WTC11 (cell line): ENCODE data around the gene FEV. TPM values are rescaled to one million over a fixed set of nuclear protein-coding genes. Genes with fewer than 3 reads are reported as not detected.

Experiments
- ATAC-seq: fragments of 200-7000 bp; cut with Tn5 transposase; 2 replicates; pipeline ENCODE4 v1.10.0; 2021; ENCODE audit warnings: mild to moderate bottlenecking, moderate library complexity
- CTCF ChIA-PET: fragments of 300-600 bp; sonication (Branson Sonifier 250); formaldehyde crosslinking; loops from one replicate; lab custom pipeline; 2021; ENCODE audit warnings: antibody characterized with exemption; lab: Charles Lee
- POLR2A ChIA-PET: fragments of 350-600 bp; sonication (Branson Sonifier 250); formaldehyde crosslinking; loops from one replicate; lab custom pipeline; 2021; ENCODE audit warnings: antibody characterized with exemption; lab: Charles Lee
- DNase-seq: peaks from one replicate; pipeline ENCODE4 v3.0.0; 2021; ENCODE audit warnings: low spot score
- H3K27ac Mint-ChIP-seq: 2 replicates; pipeline ENCODE4 v1.8.0; 2021; ENCODE audit warnings: mixed read lengths
- H3K27me3 Mint-ChIP-seq: 2 replicates; pipeline ENCODE4 v1.8.0; 2021; ENCODE audit warnings: low read depth, mild to moderate bottlenecking, moderate library complexity, mixed read lengths
- H3K36me3 Mint-ChIP-seq: 2 replicates; pipeline ENCODE4 v1.8.0; 2021; ENCODE audit warnings: mixed read lengths
- H3K4me1 Mint-ChIP-seq: 2 replicates; pipeline ENCODE4 v1.8.0; 2022; ENCODE audit warnings: mixed read lengths
- H3K4me3 Mint-ChIP-seq: 2 replicates; pipeline ENCODE4 v1.8.0; 2021; ENCODE audit warnings: mild to moderate bottlenecking, moderate library complexity, mixed read lengths
- H3K9me3 Mint-ChIP-seq: 2 replicates; pipeline ENCODE4 v1.8.0; 2021; ENCODE audit warnings: mixed read lengths
- EMX1 ChIP-seq: fragments of 250-450 bp; sonication (Bioruptor Pico); IDR thresholded peaks from 2 replicates; pipeline ENCODE4 v1.8.0; 2021; ENCODE audit warnings: mild to moderate bottlenecking
- GRHL2 ChIP-seq: fragments of 250-450 bp; sonication (Bioruptor Pico); IDR thresholded peaks from 2 replicates; pipeline ENCODE4 v1.8.0; 2022; ENCODE audit warnings: mild to moderate bottlenecking, moderate library complexity; ENCODE audit not compliant: insufficient replicate concordance, severe bottlenecking
- PRRX2 ChIP-seq: fragments of 250-450 bp; sonication (Bioruptor Pico); IDR thresholded peaks from 2 replicates; pipeline ENCODE4 v1.8.0; 2021; ENCODE audit warnings: mild to moderate bottlenecking
- ZNF263 ChIP-seq: sonication (generic); formaldehyde crosslinking; IDR thresholded peaks from 2 replicates; pipeline ENCODE4 v1.8.1; 2022; ENCODE audit warnings: low read depth, mild to moderate bottlenecking, moderate library complexity, missing genetic modification reagents
- total RNA-seq: library from RNA; stranded (reverse); gene quantifications from 3 replicates; pipeline ENCODE4 v1.2.3, GENCODE V29; 2021
- TF ChIP-seq, protein P1 (sequence below): sonication (generic); formaldehyde crosslinking; IDR thresholded peaks from 2 replicates; pipeline ENCODE4 v1.8.0; 2023; ENCODE audit warnings: missing genetic modification reagents
- TF ChIP-seq, protein P2 (sequence below): sonication (generic); formaldehyde crosslinking; IDR thresholded peaks from 2 replicates; pipeline ENCODE4 v1.8.1; 2022; ENCODE audit warnings: low read depth, mild to moderate bottlenecking, moderate library complexity, missing genetic modification reagents, borderline replicate concordance
- TF ChIP-seq, protein P3 (sequence below): sonication (generic); formaldehyde crosslinking; IDR thresholded peaks from 2 replicates; pipeline ENCODE4 v1.8.1; 2023; ENCODE audit warnings: mild to moderate bottlenecking, missing genetic modification reagents
- TF ChIP-seq, protein P4 (sequence below): sonication (generic); formaldehyde crosslinking; IDR thresholded peaks from 2 replicates; pipeline ENCODE4 v1.8.1; 2022; ENCODE audit warnings: mild to moderate bottlenecking, missing genetic modification reagents, moderate library complexity, borderline replicate concordance
- TF ChIP-seq, protein P5 (sequence below): sonication (generic); formaldehyde crosslinking; IDR thresholded peaks from 2 replicates; pipeline ENCODE4 v1.8.0; 2023; ENCODE audit warnings: missing genetic modification reagents, mild to moderate bottlenecking, borderline replicate concordance
- TF ChIP-seq, protein P6 (sequence below): fragments of 250-450 bp; sonication (Bioruptor Pico); IDR thresholded peaks from 2 replicates; pipeline ENCODE4 v1.8.0; 2021; ENCODE audit warnings: mild to moderate bottlenecking

Gene FEV
- total RNA-seq, 1 experiment from 2014 or later = not detected

DNA sequence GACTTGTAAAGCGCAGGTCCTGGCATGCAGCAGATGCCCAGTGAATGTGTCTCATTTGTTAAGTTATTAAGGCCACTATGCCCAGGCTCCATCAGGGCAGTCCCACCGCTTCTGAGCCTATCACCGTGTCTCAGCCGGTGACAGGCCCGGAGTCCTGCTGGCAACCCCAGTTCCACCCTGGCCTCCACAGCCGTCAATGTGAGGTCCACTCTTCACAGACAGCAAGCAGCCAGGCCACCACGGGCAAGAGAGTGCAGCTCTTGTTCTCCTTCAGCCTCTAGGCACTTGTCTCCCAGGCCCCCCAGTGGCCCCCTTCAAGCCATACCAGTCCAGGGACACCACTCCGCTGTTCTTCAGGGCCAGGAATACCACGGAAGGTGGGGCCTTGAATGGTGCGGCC is 33.7 kb upstream of the FEV start:
- no peak for DNase-seq
- no peaks in the 10 kb centered on the region for H3K9me3 Mint-ChIP-seq
- H3K36me3 Mint-ChIP-seq = no peaks in the 10 kb centered on the region
- TF ChIP-seq, protein P1, sequence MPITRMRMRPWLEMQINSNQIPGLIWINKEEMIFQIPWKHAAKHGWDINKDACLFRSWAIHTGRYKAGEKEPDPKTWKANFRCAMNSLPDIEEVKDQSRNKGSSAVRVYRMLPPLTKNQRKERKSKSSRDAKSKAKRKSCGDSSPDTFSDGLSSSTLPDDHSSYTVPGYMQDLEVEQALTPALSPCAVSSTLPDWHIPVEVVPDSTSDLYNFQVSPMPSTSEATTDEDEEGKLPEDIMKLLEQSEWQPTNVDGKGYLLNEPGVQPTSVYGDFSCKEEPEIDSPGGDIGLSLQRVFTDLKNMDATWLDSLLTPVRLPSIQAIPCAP = no peak
- TF ChIP-seq, protein P2, sequence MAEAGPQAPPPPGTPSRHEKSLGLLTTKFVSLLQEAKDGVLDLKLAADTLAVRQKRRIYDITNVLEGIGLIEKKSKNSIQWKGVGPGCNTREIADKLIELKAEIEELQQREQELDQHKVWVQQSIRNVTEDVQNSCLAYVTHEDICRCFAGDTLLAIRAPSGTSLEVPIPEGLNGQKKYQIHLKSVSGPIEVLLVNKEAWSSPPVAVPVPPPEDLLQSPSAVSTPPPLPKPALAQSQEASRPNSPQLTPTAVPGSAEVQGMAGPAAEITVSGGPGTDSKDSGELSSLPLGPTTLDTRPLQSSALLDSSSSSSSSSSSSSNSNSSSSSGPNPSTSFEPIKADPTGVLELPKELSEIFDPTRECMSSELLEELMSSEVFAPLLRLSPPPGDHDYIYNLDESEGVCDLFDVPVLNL (CRISPR knock-in tag) = no peak
- TF ChIP-seq, all 79 proteins: peak for 0
- no peak overlapping the region for H3K27ac Mint-ChIP-seq
- ChIA-PET CTCF (interaction anchor here (0.9 to 7.0 kb wide), 7 partner anchors 11 to 101 kb away, joined by 3 to 56 read pairs (median 4); partner anchors contain the start of gene CRYBA2), POLR2A (no interaction called here)
- no peak for ATAC-seq
- peaks cover 15% of the 10 kb centered on the region for H3K27me3 Mint-ChIP-seq
- no peak overlapping the region for H3K4me3 Mint-ChIP-seq
- 0 out of 2 replicates have a peak, but pooled peaks cover 2% of the 10 kb centered on the region for H3K4me1 Mint-ChIP-seq

DNA sequence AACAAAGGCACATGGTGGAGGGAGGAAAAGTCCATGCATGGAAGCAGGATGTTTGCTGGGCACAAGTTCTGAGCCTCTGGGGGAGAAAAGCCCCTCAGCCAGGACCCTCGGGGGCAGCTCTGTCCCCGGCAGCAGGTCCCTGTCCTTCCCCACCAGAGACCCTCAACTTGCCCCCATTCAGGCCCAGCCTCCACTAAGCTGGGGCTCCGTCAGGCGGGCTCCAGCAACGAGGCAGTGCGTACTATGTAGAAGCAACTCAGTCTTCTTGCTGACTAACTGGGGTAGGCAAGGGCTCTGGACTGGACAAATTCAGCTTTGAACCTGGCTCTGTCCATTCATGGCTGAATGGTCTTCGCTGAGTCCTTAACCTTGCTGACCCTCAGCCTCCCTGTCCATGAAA is 33.3 kb upstream of the FEV start:
- Mint-ChIP-seq H3K9me3 (no peaks in the 10 kb centered on the region), H3K27me3 (peaks cover 18% of the 10 kb centered on the region), H3K4me3 (no peak overlapping the region), H3K27ac (no peak overlapping the region), H3K36me3 (no peaks in the 10 kb centered on the region), H3K4me1 (0 out of 2 replicates have a peak, but pooled peaks cover 2% of the 10 kb centered on the region)
- ChIA-PET POLR2A (interaction anchor here (0.6 kb wide), 1 partner anchor 315 kb away, joined by 4 read pairs; no protein-coding TSS in a partner anchor), CTCF (interaction anchor here (0.8 to 7.0 kb wide), 9 partner anchors 11 to 136 kb away, joined by 3 to 56 read pairs (median 5); no protein-coding TSS in a partner anchor)
- no peak for ATAC-seq
- TF ChIP-seq GRHL2 (CRISPR knock-in tag) (no peak), EMX1 (CRISPR knock-in tag) (no peak), PRRX2 (CRISPR knock-in tag) (no peak), ZNF263 (no peak)
- TF ChIP-seq, protein P3, sequence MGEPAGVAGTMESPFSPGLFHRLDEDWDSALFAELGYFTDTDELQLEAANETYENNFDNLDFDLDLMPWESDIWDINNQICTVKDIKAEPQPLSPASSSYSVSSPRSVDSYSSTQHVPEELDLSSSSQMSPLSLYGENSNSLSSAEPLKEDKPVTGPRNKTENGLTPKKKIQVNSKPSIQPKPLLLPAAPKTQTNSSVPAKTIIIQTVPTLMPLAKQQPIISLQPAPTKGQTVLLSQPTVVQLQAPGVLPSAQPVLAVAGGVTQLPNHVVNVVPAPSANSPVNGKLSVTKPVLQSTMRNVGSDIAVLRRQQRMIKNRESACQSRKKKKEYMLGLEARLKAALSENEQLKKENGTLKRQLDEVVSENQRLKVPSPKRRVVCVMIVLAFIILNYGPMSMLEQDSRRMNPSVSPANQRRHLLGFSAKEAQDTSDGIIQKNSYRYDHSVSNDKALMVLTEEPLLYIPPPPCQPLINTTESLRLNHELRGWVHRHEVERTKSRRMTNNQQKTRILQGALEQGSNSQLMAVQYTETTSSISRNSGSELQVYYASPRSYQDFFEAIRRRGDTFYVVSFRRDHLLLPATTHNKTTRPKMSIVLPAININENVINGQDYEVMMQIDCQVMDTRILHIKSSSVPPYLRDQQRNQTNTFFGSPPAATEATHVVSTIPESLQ = no peak
- TF ChIP-seq, protein P4, sequence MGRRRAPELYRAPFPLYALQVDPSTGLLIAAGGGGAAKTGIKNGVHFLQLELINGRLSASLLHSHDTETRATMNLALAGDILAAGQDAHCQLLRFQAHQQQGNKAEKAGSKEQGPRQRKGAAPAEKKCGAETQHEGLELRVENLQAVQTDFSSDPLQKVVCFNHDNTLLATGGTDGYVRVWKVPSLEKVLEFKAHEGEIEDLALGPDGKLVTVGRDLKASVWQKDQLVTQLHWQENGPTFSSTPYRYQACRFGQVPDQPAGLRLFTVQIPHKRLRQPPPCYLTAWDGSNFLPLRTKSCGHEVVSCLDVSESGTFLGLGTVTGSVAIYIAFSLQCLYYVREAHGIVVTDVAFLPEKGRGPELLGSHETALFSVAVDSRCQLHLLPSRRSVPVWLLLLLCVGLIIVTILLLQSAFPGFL (CRISPR knock-in tag) = no peak
- TF ChIP-seq, protein P5, sequence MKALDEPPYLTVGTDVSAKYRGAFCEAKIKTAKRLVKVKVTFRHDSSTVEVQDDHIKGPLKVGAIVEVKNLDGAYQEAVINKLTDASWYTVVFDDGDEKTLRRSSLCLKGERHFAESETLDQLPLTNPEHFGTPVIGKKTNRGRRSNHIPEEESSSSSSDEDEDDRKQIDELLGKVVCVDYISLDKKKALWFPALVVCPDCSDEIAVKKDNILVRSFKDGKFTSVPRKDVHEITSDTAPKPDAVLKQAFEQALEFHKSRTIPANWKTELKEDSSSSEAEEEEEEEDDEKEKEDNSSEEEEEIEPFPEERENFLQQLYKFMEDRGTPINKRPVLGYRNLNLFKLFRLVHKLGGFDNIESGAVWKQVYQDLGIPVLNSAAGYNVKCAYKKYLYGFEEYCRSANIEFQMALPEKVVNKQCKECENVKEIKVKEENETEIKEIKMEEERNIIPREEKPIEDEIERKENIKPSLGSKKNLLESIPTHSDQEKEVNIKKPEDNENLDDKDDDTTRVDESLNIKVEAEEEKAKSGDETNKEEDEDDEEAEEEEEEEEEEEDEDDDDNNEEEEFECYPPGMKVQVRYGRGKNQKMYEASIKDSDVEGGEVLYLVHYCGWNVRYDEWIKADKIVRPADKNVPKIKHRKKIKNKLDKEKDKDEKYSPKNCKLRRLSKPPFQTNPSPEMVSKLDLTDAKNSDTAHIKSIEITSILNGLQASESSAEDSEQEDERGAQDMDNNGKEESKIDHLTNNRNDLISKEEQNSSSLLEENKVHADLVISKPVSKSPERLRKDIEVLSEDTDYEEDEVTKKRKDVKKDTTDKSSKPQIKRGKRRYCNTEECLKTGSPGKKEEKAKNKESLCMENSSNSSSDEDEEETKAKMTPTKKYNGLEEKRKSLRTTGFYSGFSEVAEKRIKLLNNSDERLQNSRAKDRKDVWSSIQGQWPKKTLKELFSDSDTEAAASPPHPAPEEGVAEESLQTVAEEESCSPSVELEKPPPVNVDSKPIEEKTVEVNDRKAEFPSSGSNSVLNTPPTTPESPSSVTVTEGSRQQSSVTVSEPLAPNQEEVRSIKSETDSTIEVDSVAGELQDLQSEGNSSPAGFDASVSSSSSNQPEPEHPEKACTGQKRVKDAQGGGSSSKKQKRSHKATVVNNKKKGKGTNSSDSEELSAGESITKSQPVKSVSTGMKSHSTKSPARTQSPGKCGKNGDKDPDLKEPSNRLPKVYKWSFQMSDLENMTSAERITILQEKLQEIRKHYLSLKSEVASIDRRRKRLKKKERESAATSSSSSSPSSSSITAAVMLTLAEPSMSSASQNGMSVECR (CRISPR knock-in tag) = no peak
- TF ChIP-seq, protein P6, sequence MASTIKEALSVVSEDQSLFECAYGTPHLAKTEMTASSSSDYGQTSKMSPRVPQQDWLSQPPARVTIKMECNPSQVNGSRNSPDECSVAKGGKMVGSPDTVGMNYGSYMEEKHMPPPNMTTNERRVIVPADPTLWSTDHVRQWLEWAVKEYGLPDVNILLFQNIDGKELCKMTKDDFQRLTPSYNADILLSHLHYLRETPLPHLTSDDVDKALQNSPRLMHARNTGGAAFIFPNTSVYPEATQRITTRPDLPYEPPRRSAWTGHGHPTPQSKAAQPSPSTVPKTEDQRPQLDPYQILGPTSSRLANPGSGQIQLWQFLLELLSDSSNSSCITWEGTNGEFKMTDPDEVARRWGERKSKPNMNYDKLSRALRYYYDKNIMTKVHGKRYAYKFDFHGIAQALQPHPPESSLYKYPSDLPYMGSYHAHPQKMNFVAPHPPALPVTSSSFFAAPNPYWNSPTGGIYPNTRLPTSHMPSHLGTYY = no peak
- DNase-seq = no peak
